ENCODE measurements around the gene PNKP.

PNKP gene

DNA sequence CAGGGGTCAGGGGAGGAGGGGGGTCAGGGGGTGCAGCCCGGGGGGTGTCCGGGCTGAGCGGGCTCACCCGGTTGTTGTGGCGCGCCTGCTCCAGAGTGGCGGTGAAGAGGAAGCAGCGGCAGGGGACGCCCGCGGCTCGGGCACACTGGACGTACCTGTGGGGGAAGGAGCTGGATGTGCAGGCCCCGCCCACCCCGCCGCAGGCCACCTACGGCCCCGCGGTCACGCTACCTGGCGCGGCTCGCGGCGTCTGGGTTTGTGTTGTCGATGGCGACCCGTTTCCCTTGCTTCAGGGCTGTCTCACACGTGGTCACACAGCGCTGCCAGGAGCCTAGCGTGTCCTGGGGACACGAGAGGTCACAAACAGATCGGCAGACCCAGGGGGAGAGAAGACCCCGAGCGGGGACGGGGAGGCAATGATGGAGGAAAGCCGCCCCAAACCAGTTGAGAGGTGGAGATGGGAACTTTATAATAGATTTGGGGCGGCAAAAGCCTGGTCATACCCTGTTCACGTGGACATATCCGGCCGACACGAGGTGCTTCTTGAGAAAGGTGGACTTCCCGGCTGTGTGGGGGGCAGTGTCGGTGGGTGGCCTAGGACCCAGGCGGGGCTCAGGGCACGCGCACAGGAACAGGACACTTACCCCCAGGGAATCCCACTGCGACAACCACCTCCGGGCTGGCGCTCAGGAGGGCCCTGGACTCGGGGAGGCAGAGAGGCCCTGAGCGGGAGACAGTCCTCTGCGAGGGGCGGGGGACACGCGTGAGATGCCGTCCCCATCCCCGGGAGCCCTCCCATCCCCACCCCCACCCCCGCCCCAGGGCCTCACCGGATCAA lies 5.6 kb downstream of the PNKP start:
- Histone ChIP-seq H3K4me3 (ENCODE audit: low read length) (no peak overlapping the region), H3F3A (ENCODE audit: control insufficient read depth, insufficient read depth) (no peaks in the 10 kb centered on the region), H3K36me3 (ENCODE audit: control insufficient read depth, low read length) (peaks cover 82% of the 10 kb centered on the region), H3K9me3 (ENCODE audit: control insufficient read depth, insufficient read depth, low read length) (no peaks in the 10 kb centered on the region), H3K27me3 (ENCODE audit: control insufficient read depth, low read length) (no peaks in the 10 kb centered on the region), H3K79me2 (ENCODE audit: control insufficient read depth, low read length) (peaks cover 41% of the 10 kb centered on the region), H4K20me1 (ENCODE audit: control insufficient read depth, insufficient read depth, low read depth, low read length) (0 out of 2 replicates have a peak, but pooled peaks cover 10% of the 10 kb centered on the region), H3K27ac (ENCODE audit: low read depth, low read length) (no peak overlapping the region), H3K9me2 (replicated peaks; ENCODE audit: control insufficient read depth, low read length) (no peaks in the 10 kb centered on the region), H3K4me2 (ENCODE audit: low read length) (no peak overlapping the region), H3K4me1 (ENCODE audit: control insufficient read depth, low read length) (peaks cover 19% of the 10 kb centered on the region)
- no peak for TF ChIP-seq EZH2phosphoT487 (IDR thresholded peaks at IDR 0.05; ENCODE audit: borderline replicate concordance, low read length)
- TF ChIP-seq, protein P1, sequence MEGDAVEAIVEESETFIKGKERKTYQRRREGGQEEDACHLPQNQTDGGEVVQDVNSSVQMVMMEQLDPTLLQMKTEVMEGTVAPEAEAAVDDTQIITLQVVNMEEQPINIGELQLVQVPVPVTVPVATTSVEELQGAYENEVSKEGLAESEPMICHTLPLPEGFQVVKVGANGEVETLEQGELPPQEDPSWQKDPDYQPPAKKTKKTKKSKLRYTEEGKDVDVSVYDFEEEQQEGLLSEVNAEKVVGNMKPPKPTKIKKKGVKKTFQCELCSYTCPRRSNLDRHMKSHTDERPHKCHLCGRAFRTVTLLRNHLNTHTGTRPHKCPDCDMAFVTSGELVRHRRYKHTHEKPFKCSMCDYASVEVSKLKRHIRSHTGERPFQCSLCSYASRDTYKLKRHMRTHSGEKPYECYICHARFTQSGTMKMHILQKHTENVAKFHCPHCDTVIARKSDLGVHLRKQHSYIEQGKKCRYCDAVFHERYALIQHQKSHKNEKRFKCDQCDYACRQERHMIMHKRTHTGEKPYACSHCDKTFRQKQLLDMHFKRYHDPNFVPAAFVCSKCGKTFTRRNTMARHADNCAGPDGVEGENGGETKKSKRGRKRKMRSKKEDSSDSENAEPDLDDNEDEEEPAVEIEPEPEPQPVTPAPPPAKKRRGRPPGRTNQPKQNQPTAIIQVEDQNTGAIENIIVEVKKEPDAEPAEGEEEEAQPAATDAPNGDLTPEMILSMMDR (IDR thresholded peaks at IDR 0.05; ENCODE audit: low read depth, low read length, poor library complexity, severe bottlenecking), result no peak

- no peaks in the 10 kb centered on the region for H3K27me3 ChIP-seq (ENCODE audit: control insufficient read depth, low read length)
- no peak overlapping the region for H3K27ac ChIP-seq (ENCODE audit: low read depth, low read length)
- H3F3A ChIP-seq (ENCODE audit: control insufficient read depth, insufficient read depth), result no peaks in the 10 kb centered on the region
- H3K4me3 ChIP-seq (ENCODE audit: low read length), result no peak overlapping the region
- H3K9me3 ChIP-seq (ENCODE audit: control insufficient read depth, insufficient read depth, low read length), result no peaks in the 10 kb centered on the region
- H3K9me2 ChIP-seq (replicated peaks; ENCODE audit: control insufficient read depth, low read length), result no peaks in the 10 kb centered on the region
- no peak for TF ChIP-seq EZH2phosphoT487 (IDR thresholded peaks at IDR 0.05; ENCODE audit: borderline replicate concordance, low read length)
- TF ChIP-seq, protein P1 (IDR thresholded peaks at IDR 0.05; ENCODE audit: low read depth, low read length, poor library complexity, severe bottlenecking), result no peak
- peaks cover 14% of the 10 kb centered on the region for H3K4me1 ChIP-seq (ENCODE audit: control insufficient read depth, low read length)
- H3K4me2 ChIP-seq (ENCODE audit: low read length), result no peak overlapping the region
- 0 out of 2 replicates have a peak, but pooled peaks cover 6% of the 10 kb centered on the region for H4K20me1 ChIP-seq (ENCODE audit: control insufficient read depth, insufficient read depth, low read depth, low read length)
- peaks cover 35% of the 10 kb centered on the region for H3K79me2 ChIP-seq (ENCODE audit: control insufficient read depth, low read length)
- peaks cover 83% of the 10 kb centered on the region for H3K36me3 ChIP-seq (ENCODE audit: control insufficient read depth, low read length)
These were observed 6.3 kb downstream of the PNKP start for GRCh38 chr19:49861107-49861506.

- Histone ChIP-seq H3K4me2 (ENCODE audit: low read length) (no peak overlapping the region), H4K20me1 (ENCODE audit: control insufficient read depth, insufficient read depth, low read depth, low read length) (0 out of 2 replicates have a peak, but pooled peaks cover 5% of the 10 kb centered on the region), H3K27ac (ENCODE audit: low read depth, low read length) (no peak overlapping the region), H3K4me3 (ENCODE audit: low read length) (no peak overlapping the region), H3K36me3 (ENCODE audit: control insufficient read depth, low read length) (peaks cover 88% of the 10 kb centered on the region), H3K4me1 (ENCODE audit: control insufficient read depth, low read length) (peaks cover 8% of the 10 kb centered on the region), H3K79me2 (ENCODE audit: control insufficient read depth, low read length) (peaks cover 29% of the 10 kb centered on the region), H3K27me3 (ENCODE audit: control insufficient read depth, low read length) (no peaks in the 10 kb centered on the region), H3F3A (ENCODE audit: control insufficient read depth, insufficient read depth) (no peaks in the 10 kb centered on the region), H3K9me2 (replicated peaks; ENCODE audit: control insufficient read depth, low read length) (no peaks in the 10 kb centered on the region), H3K9me3 (ENCODE audit: control insufficient read depth, insufficient read depth, low read length) (no peaks in the 10 kb centered on the region)
- no peak for TF ChIP-seq EZH2phosphoT487 (IDR thresholded peaks at IDR 0.05; ENCODE audit: borderline replicate concordance, low read length)
- TF ChIP-seq, protein P1 (IDR thresholded peaks at IDR 0.05; ENCODE audit: low read depth, low read length, poor library complexity, severe bottlenecking), result no peak
These were observed 6.9 kb downstream of the PNKP start for GRCh38 chr19:49860336-49861102.
